Mesenchymal stem cell (in vitro differentiated cells and primary cell): Measurements from ENCODE around the gene OR5K2.

Experiments used
- DNase-seq: peaks from one replicate; pipeline ENCODE4 v3.0.0-alpha.2; 2013
- H2AFZ ChIP-seq: one replicate; pipeline ENCODE4 v1.6.1; 2013; ENCODE audit warnings: low read depth, mild to moderate bottlenecking, control low read depth, inconsistent platforms, low read length, moderate library complexity
- H2AK5ac ChIP-seq: 2 replicates; pipeline ENCODE4 v1.6.1; 2013; ENCODE audit warnings: low read length, moderate library complexity, mild to moderate bottlenecking, inconsistent platforms; ENCODE audit not compliant: severe bottlenecking
- H2BK120ac ChIP-seq: one replicate; pipeline ENCODE4 v1.6.1; 2013; ENCODE audit warnings: low read depth, mild to moderate bottlenecking, inconsistent platforms, low read length, moderate library complexity
- H2BK12ac ChIP-seq, 2 experiments: one replicate each; pipeline ENCODE4 v1.6.1; 2013; ENCODE audit warnings: inconsistent platforms in 2 of 2, low read length in 2 of 2, mild to moderate bottlenecking in 2 of 2, moderate library complexity in 2 of 2, control low read depth in 1 of 2
- H2BK15ac ChIP-seq: one replicate; pipeline ENCODE4 v1.6.1; 2013; ENCODE audit warnings: mild to moderate bottlenecking, low read depth, inconsistent platforms; ENCODE audit not compliant: poor library complexity, severe bottlenecking
- H2BK5ac ChIP-seq: 2 replicates; pipeline ENCODE4 v1.6.1; 2013; ENCODE audit warnings: low read depth, mild to moderate bottlenecking, low read length, control low read depth, inconsistent platforms; ENCODE audit not compliant: poor library complexity, severe bottlenecking
- H3K14ac ChIP-seq, 2 experiments: one replicate each; pipeline ENCODE4 v1.6.1; 2013; ENCODE audit warnings: inconsistent platforms in 2 of 2, low read length in 2 of 2, control low read depth in 1 of 2, mild to moderate bottlenecking in 1 of 2, moderate library complexity in 1 of 2
- H3K18ac ChIP-seq, 2 experiments: one replicate each; pipeline ENCODE4 v1.6.1; 2013; ENCODE audit warnings: inconsistent platforms in 2 of 2, low read length in 2 of 2, control low read depth in 1 of 2, low read depth in 1 of 2, mild to moderate bottlenecking in 1 of 2
- H3K23ac ChIP-seq, 2 experiments: one replicate each; pipeline ENCODE4 v1.6.1; 2013; ENCODE audit warnings: inconsistent platforms in 2 of 2, low read length in 2 of 2, mild to moderate bottlenecking in 2 of 2, moderate library complexity in 2 of 2, control low read depth in 1 of 2
- H3K27ac ChIP-seq: 2 replicates; pipeline ENCODE4 v1.5.1; 2013; ENCODE audit warnings: mild to moderate bottlenecking, moderate library complexity, low read length, control low read depth, inconsistent platforms; ENCODE audit not compliant: poor library complexity, severe bottlenecking
- H3K27me3 ChIP-seq, 2 experiments: 2 replicates each; pipeline versions ENCODE4 v1.6.1 to v1.7.0; 2013; ENCODE audit warnings: low read length in 2 of 2, mild to moderate bottlenecking in 2 of 2, moderate library complexity in 2 of 2, control low read depth in 1 of 2, inconsistent platforms in 1 of 2; ENCODE audit not compliant: control insufficient read depth in 1 of 2, insufficient read depth in 1 of 2
- H3K36me3 ChIP-seq, 2 experiments: 2 replicates each; pipeline versions ENCODE4 v1.6.1 to v1.7.0; 2013; ENCODE audit warnings: low read length in 2 of 2, control low read depth in 1 of 2, inconsistent platforms in 1 of 2, low read depth in 1 of 2, mild to moderate bottlenecking in 1 of 2; ENCODE audit not compliant: insufficient read depth in 2 of 2, control insufficient read depth in 1 of 2
- H3K4ac ChIP-seq, 2 experiments: one replicate each; pipeline ENCODE4 v1.6.1; 2013; ENCODE audit warnings: inconsistent platforms in 2 of 2, low read length in 2 of 2, mild to moderate bottlenecking in 2 of 2, moderate library complexity in 2 of 2, control low read depth in 1 of 2, low read depth in 1 of 2
- H3K4me1 ChIP-seq: 2 replicates; pipeline ENCODE4 v1.6.1; 2013; ENCODE audit warnings: low read depth, low read length, control low read depth; ENCODE audit not compliant: control insufficient read depth, insufficient read depth
- H3K4me2 ChIP-seq: 2 replicates; pipeline ENCODE4 v1.6.1; 2013; ENCODE audit warnings: low read length, mild to moderate bottlenecking, inconsistent platforms; ENCODE audit not compliant: poor library complexity, severe bottlenecking
- H3K4me3 ChIP-seq, 2 experiments: 2 replicates each; pipeline versions ENCODE4 v1.5.1 to v1.7.0; 2013; ENCODE audit warnings: low read length in 2 of 2, mild to moderate bottlenecking in 2 of 2, control low read depth in 1 of 2, low read depth in 1 of 2; ENCODE audit not compliant: insufficient read depth in 1 of 2
- H3K79me1 ChIP-seq: replicated peaks from 2 replicates; pipeline ENCODE4 v1.6.1; 2013; ENCODE audit warnings: mild to moderate bottlenecking, control low read depth, low read length, inconsistent platforms; ENCODE audit not compliant: poor library complexity, severe bottlenecking
- H3K9ac ChIP-seq: 2 replicates; pipeline ENCODE4 v1.7.0; 2013; ENCODE audit warnings: mild to moderate bottlenecking, low read length, moderate library complexity
- H3K9me3 ChIP-seq: 2 replicates; pipeline ENCODE4 v1.7.0; 2013; ENCODE audit warnings: mild to moderate bottlenecking, low read length; ENCODE audit not compliant: control insufficient read depth
- H4K8ac ChIP-seq: one replicate; pipeline ENCODE4 v1.6.1; 2013; ENCODE audit warnings: inconsistent platforms, mild to moderate bottlenecking, low read length, moderate library complexity
- H4K91ac ChIP-seq: one replicate; pipeline ENCODE4 v1.6.1; 2013; ENCODE audit warnings: mild to moderate bottlenecking, low read length, inconsistent platforms
- WGBS: methylation state at CpG from one replicate; pipeline ENCODE4 v1.1.7; 2013; ENCODE audit warnings: mixed read lengths; 5-methylcytosine and 5-hydroxymethylcytosine counted together

The OR5K2 gene

DNA sequence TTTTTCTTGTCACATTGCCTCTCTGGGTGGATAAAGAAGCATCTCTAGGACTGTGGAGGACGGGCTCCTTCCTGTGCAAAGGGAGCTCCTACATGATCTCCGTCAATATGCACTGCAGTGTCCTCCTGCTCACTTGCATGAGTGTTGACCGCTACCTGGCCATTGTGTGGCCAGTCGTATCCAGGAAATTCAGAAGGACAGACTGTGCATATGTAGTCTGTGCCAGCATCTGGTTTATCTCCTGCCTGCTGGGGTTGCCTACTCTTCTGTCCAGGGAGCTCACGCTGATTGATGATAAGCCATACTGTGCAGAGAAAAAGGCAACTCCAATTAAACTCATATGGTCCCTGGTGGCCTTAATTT, 34.8 kb downstream of the OR5K2 start:
- no peak for DNase-seq
- no peak overlapping the region for H3K9ac ChIP-seq
- 84% methylated on average over 5 of the region's 5 CpGs for WGBS

DNA sequence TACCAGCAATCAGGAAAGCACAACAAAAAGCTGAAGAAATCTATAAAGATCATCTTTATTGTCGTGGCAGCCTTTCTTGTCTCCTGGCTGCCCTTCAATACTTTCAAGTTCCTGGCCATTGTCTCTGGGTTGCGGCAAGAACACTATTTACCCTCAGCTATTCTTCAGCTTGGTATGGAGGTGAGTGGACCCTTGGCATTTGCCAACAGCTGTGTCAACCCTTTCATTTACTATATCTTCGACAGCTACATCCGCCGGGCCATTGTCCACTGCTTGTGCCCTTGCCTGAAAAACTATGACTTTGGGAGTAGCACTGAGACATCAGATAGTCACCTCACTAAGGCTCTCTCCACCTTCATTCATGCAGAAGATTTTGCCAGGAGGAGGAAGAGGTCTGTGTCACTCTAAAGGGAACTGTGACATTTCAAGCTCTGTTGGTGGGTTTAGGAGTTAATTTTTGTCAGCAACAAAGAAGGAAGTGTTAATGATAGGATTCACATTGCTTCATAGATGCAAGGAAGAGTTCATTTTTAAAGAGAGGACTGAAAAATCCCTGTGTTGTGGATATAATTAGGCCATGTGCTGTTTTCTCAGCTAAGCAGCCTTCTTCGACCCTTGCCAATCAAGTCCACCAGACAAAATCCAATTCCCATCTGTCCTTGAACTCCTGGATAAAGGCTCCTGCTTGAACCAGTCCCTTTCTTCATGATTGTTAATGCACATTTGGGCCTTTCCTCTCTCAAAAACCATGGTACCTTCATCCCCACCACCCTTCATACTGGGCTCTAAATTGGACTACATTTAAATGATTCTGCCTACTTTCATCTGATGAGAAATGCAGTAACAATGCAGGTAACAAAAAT, 35.5 kb downstream of the OR5K2 start:
- H2BK120ac ChIP-seq = no peak overlapping the region
- H4K91ac ChIP-seq = no peak overlapping the region
- no peaks in the 10 kb centered on the region for H3K36me3 ChIP-seq
- H3K9ac ChIP-seq = no peak overlapping the region
- no peak overlapping the region for H3K14ac ChIP-seq
- no peak overlapping the region for H4K8ac ChIP-seq
- H3K4me2 ChIP-seq = no peak overlapping the region
- no peak overlapping the region for H2AK5ac ChIP-seq
- H3K23ac ChIP-seq = no peak overlapping the region
- no peak for DNase-seq
- 96% methylated on average over 6 of the region's 6 CpGs for WGBS
- H3K27ac ChIP-seq = no peak overlapping the region
- H3K4me3 ChIP-seq = no peak overlapping the region
- H3K4ac ChIP-seq = no peak overlapping the region
- H2BK12ac ChIP-seq = no peak overlapping the region
- no peak overlapping the region for H2AFZ ChIP-seq
- no peak overlapping the region for H2BK5ac ChIP-seq
- no peaks in the 10 kb centered on the region for H3K4me1 ChIP-seq
- H3K18ac ChIP-seq = no peak overlapping the region
- no peak overlapping the region for H2BK15ac ChIP-seq
- H3K79me1 ChIP-seq = no peaks in the 10 kb centered on the region
- peaks cover 9 to 12% of the 10 kb centered on the region in 2 experiments for H3K27me3 ChIP-seq
- H3K9me3 ChIP-seq = no peaks in the 10 kb centered on the region

More for the DNA sequence above, 34.8 kb downstream of the OR5K2 start:
- no peak overlapping the region for H4K8ac ChIP-seq
- no peak overlapping the region for H4K91ac ChIP-seq
- H3K4me1 ChIP-seq = no peaks in the 10 kb centered on the region
- no peak overlapping the region for H3K4ac ChIP-seq
- H3K23ac ChIP-seq = no peak overlapping the region
- H3K9me3 ChIP-seq = no peaks in the 10 kb centered on the region
- no peak overlapping the region for H3K18ac ChIP-seq
- H2BK5ac ChIP-seq = no peak overlapping the region
- H2BK15ac ChIP-seq = no peak overlapping the region
- peaks cover 9 to 12% of the 10 kb centered on the region in 2 experiments for H3K27me3 ChIP-seq
- no peak overlapping the region for H2BK120ac ChIP-seq
- H3K14ac ChIP-seq = no peak overlapping the region
- H3K4me2 ChIP-seq = no peak overlapping the region
- H3K36me3 ChIP-seq = no peaks in the 10 kb centered on the region
- no peak overlapping the region for H2AK5ac ChIP-seq
- no peak overlapping the region for H3K4me3 ChIP-seq
- H3K27ac ChIP-seq = no peak overlapping the region
- H3K79me1 ChIP-seq = no peaks in the 10 kb centered on the region
- no peak overlapping the region for H2AFZ ChIP-seq
- H2BK12ac ChIP-seq = no peak overlapping the region

DNA sequence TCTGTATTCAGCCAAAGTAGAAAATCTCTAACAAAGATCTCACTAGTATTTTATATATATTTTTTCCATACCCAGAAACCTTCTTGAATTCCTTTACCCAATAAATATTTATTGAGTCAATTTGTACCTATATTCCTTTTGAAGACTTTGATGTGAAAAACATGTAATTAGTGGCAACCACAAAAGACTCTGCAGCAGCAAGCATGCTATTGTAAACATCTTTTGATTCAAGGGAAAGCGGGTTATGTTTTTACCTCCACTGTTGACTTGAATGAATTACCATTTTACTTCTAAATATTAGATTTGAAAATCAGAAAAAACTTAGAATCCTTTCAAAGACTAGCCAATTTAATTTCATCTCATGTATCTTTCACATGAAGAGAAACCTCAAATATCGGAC, 36.7 kb downstream of the OR5K2 start:
- H3K14ac ChIP-seq = no peak overlapping the region
- no peak overlapping the region for H3K4ac ChIP-seq
- no peak overlapping the region for H2BK120ac ChIP-seq
- H2BK15ac ChIP-seq = no peak overlapping the region
- no peaks in the 10 kb centered on the region for H3K9me3 ChIP-seq
- no peaks in the 10 kb centered on the region for H3K4me1 ChIP-seq
- no peak overlapping the region for H3K23ac ChIP-seq
- H3K36me3 ChIP-seq = no peaks in the 10 kb centered on the region
- no peak overlapping the region for H2AK5ac ChIP-seq
- H4K8ac ChIP-seq = no peak overlapping the region
- no peak overlapping the region for H3K4me2 ChIP-seq
- H2BK12ac ChIP-seq = no peak overlapping the region
- no peak overlapping the region for H2BK5ac ChIP-seq
- H3K18ac ChIP-seq = no peak overlapping the region
- no CpG with 5 or more reads among the region's 2 CpGs for WGBS
- H3K27ac ChIP-seq = no peak overlapping the region
- DNase-seq = no peak
- H4K91ac ChIP-seq = no peak overlapping the region
- no peak overlapping the region for H3K9ac ChIP-seq
- H3K4me3 ChIP-seq = no peak overlapping the region
- H3K79me1 ChIP-seq = no peaks in the 10 kb centered on the region
- peaks cover 9 to 12% of the 10 kb centered on the region in 2 experiments for H3K27me3 ChIP-seq
- no peak overlapping the region for H2AFZ ChIP-seq

DNA sequence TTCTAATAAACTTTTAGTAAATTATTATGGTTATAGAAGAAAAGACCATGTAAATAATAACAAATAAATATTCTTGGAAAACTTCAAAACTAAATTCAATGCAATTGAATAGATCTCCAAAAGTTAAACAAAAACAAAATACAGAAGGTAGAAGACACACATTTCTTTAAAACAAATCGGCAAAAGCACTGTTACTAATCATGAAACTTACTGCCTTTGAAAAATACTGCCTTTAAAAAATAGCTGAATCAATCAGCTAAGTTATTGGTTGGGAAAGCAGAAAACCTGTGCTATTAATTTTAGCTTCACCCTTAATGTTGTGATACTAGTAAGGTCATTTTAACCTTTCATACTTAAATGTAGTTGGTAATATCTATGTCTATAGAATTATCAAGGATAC, 37.3 kb downstream of the OR5K2 start:
- Histone ChIP-seq H2AK5ac (no peak overlapping the region), H2BK12ac (no peak overlapping the region), H2BK120ac (no peak overlapping the region), H3K4me2 (no peak overlapping the region), H2BK15ac (no peak overlapping the region), H3K27ac (no peak overlapping the region), H3K9me3 (no peaks in the 10 kb centered on the region), H3K27me3 (peaks cover 9 to 12% of the 10 kb centered on the region in 2 experiments), H3K36me3 (no peaks in the 10 kb centered on the region), H3K9ac (no peak overlapping the region), H4K91ac (no peak overlapping the region), H3K4ac (no peak overlapping the region), H4K8ac (no peak overlapping the region), H3K79me1 (no peaks in the 10 kb centered on the region), H2BK5ac (no peak overlapping the region), H3K18ac (no peak overlapping the region), H3K23ac (no peak overlapping the region), H3K4me1 (no peaks in the 10 kb centered on the region), H3K14ac (no peak overlapping the region), H2AFZ (no peak overlapping the region), H3K4me3 (no peak overlapping the region)
- no CpG with 5 or more reads among the region's 1 CpG for WGBS
- DNase-seq = no peak
